Activated T-cell treated with anti-CD3 and anti-CD28 coated beads for 1 hour (primary cell): ENCODE measurements around the gene TBK1.

ENCODE experiments used
- DNase-seq: peaks from one replicate; pipeline ENCODE4 v3.0.0-alpha.2; 2020; ENCODE audit warnings: low read depth

TBK1 gene

DNA sequence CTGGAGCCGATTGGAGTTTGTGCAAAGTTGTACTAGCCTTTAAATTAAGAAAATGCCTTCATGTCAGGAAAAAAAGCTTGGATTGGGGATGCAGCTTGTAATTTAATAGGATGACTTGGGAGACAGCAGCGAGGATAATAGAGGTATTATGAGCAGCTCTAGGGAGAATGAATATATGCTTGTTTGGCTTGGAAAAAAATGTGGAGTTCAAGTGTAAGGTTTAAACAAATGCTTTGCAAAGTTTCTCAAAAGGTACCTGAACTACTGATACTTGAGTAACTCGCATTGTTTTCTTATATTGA, 93.1 kb downstream of the TBK1 start:
- no peak for DNase-seq

DNA sequence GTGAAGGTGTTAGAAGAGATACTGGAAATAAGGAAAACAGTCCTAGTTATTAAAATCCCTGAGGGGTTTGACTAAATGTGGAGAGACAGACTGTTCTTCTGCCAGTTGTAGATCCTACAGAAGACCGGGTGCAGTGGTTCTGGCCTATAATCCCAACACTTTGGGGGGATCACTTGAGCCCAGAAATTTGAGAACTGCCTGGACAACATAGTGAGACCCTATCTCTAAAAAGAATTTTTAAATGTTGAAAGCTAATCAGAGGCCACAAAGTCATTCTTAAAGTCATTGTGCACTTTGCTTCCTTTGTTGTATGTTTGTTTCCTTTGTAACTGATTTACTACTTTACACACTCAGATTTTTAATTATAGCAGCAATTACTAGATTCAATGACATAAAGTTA, 97.2 kb downstream of the TBK1 start:
- no peak for DNase-seq

DNA sequence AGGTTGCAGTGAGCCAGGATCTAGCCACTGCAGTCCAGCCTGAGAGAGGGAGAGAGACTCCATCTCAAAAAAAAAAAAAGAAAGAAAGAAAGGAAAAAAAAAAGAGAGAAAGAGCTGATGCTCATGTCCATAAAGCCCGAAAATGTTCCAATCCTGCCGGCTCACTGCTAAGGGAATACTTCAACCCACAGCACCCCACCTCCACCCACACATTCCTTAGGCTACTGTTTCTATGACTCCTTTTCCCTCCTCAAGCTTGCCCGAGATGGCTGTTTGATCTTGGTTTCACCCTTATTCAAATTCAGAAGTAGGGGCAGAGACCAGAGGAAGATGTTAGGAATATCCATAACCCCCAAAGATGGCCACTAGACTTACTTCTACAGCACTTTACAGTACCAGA, 98.8 kb downstream of the TBK1 start:
- DNase-seq: no peak

DNA sequence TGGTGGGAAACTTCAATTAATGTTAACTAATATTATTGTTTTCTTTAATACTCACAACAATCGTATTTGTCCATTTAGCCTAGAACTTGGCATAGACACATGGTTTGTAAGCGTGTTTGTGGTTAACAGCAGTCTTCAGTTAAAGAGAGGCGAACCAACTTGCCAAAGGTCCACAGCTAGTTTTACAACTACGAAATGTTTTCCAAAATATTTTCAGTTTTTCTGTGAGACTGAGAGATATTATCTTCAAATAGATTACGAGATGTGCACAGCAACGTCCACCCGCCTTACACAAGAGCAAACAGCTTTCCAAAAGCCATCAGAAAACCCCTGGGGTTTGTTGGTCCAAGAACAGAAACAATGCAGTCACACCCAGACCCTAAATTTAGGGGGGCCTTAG, 99.8 kb downstream of the TBK1 start:
- no peak for DNase-seq
